ENCODE results near the gene DLGAP1. TPM values are rescaled to one million over a fixed set of nuclear protein-coding genes. Genes with fewer than 3 reads are reported as not detected.
A peak's percentile ranks its signal among the peaks of the same experiment; 100 is the strongest.

The DLGAP1 gene
- total RNA-seq, 1 donor from 2014 or later: 0.05 TPM

DNA sequence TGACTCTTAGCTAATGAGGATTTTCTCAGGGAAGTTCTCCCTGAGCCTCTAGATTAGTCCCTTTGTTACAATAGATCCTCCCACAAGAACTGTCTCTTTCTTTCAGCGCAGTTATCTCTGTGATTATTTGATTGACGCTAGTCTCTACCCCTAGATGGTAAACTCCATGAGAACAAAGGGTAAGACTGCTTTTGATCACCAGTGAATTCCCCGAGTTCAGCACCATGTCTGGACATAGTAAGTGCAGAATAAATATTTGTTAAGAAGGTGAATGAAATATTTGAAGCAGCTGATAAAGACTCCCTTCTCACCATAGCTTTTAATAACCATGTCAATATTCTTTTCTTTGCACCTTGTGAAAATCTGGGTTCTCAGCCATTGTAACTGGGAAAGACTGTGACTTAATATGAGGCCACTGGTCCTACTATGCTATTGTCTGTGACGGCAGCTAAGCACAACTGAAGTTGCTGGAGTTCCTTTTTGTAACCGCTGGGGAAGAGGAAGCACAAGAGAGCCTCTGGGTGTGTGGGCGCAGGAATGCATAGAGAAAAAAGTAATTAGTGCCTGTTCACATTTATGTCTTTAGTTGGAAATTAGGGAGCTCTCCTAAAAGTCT lies 790.4 kb downstream of the DLGAP1 start:
- no peak overlapping the region for H3K4me3 ChIP-seq
- no peak for DNase-seq
- no peak overlapping the region for H3K27ac ChIP-seq (replicated peaks)
- no peaks in the 10 kb centered on the region for H3K9me3 ChIP-seq (replicated peaks)
- no peaks in the 10 kb centered on the region for H3K36me3 ChIP-seq
- peaks cover 7% of the 10 kb centered on the region for H3K4me1 ChIP-seq
- H3K27me3 ChIP-seq (ENCODE audit: low read depth): no peaks in the 10 kb centered on the region
- intact Hi-C loops (cut with micrococcal nuclease): loop anchor here (5.0 to 10.0 kb wide), 2 partner anchors 72 to 220 kb away; no protein-coding TSS in a partner anchor
- TF ChIP-seq, protein P1, sequence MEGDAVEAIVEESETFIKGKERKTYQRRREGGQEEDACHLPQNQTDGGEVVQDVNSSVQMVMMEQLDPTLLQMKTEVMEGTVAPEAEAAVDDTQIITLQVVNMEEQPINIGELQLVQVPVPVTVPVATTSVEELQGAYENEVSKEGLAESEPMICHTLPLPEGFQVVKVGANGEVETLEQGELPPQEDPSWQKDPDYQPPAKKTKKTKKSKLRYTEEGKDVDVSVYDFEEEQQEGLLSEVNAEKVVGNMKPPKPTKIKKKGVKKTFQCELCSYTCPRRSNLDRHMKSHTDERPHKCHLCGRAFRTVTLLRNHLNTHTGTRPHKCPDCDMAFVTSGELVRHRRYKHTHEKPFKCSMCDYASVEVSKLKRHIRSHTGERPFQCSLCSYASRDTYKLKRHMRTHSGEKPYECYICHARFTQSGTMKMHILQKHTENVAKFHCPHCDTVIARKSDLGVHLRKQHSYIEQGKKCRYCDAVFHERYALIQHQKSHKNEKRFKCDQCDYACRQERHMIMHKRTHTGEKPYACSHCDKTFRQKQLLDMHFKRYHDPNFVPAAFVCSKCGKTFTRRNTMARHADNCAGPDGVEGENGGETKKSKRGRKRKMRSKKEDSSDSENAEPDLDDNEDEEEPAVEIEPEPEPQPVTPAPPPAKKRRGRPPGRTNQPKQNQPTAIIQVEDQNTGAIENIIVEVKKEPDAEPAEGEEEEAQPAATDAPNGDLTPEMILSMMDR (IDR thresholded peaks at IDR 0.05; ENCODE audit: borderline replicate concordance): no peak

DNA sequence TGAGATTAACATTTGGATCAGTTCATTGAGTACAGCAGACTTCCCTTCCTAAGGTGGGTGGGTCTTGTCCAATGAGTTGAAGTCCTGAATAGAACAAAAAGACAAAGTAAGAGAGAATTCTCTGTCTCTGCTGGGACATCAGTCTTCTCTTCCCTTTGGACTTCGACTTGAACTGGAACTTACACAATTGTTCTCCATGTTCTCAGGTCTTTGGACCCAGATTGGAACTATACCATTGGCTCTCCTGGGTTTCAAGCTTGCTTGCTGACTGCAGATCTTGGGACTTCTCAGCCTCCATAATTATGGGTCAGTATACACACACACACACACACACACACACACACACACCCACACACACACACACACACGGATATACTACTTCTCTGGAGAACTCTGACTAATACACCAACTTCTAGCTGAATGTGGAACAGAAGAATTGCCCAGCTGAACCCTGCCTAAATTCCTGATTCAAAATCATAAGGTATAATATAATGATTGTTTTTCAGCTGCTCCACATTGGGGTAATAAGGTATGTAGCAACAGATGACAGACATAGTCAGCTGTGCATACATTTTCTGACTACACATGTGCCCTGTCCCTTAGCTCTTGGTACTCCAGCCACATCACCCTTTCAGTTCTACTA lies 791.1 kb downstream of the DLGAP1 start:
- TF ChIP-seq, protein P1 (IDR thresholded peaks at IDR 0.05; ENCODE audit: borderline replicate concordance): no peak
- intact Hi-C loops (cut with micrococcal nuclease): loop anchor here (10.0 kb wide), 1 partner anchor 219 kb away; no protein-coding TSS in a partner anchor
- Histone ChIP-seq H3K4me1 (peaks cover 7% of the 10 kb centered on the region), H3K27me3 (ENCODE audit: low read depth) (no peaks in the 10 kb centered on the region), H3K27ac (replicated peaks) (no peak overlapping the region), H3K4me3 (no peak overlapping the region), H3K36me3 (no peaks in the 10 kb centered on the region), H3K9me3 (replicated peaks) (no peaks in the 10 kb centered on the region)
- DNase-seq: no peak

DNA sequence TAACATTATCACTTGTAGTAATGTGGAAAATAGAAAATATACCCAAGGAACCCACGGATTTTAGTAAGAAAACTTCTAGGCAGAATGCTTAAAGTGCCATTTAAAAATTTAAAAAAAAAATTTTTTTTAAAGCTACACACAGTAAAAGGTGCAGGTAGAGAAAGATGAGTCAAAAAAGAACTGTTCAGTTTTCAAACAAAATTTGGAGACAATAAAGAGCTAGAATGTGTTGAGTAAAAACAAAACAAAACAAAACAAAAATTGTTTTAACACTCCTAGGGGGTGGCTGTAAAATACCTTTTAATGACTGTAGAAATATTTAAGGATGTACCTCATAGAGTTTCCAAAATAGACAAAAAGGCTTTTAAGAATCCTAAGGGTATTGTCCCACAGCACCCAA lies 793.1 kb downstream of the DLGAP1 start:
- intact Hi-C loops (cut with micrococcal nuclease): loop anchor here (10.0 kb wide), 1 partner anchor 217 kb away; no protein-coding TSS in a partner anchor

DNA sequence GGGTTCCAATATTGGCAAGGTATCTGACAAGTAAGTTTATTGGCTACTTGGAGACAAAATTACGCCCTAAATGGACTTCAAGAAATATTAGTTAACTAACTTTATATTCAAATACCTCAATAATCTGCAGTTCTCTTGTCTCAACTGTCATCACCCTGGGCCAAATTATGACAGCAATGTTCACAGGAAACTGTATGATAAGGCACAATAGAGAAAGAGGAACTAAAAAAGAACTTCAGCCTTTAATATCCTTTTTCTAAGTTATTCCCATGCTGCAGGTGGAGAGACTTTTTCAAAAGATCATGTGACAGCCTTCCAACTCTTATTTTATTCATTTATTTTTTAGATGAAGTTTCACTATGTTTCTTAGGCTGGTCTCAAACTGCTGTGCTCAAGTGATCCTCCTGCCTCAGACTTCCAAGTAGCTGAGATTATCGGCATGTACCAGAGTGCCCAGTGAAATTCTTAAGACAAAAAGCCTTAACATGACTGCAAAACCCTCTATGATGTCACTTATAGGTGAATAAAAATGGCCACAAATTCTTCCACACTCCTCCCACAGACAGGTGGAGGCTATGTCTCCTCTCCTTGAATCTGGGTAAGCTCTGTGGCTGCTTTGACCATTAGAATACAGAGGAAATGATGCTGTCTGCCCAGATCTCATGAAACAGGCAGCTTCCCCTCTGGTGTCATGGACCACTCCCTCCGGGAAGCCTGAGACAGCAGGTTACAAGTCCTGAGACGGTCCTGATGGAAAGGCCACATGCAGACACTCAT lies 794.2 kb downstream of the DLGAP1 start:
- TF ChIP-seq, protein P1 (IDR thresholded peaks at IDR 0.05; ENCODE audit: borderline replicate concordance): no peak
- no peaks in the 10 kb centered on the region for H3K27me3 ChIP-seq (ENCODE audit: low read depth)
- no peaks in the 10 kb centered on the region for H3K36me3 ChIP-seq
- peaks cover 4% of the 10 kb centered on the region for H3K4me1 ChIP-seq
- no peak for DNase-seq
- no peak overlapping the region for H3K4me3 ChIP-seq
- H3K27ac ChIP-seq (replicated peaks): peak overlapping the region; percentile 28
- intact Hi-C loops (cut with micrococcal nuclease): loop anchor here (10.0 kb wide), 1 partner anchor 216 kb away; no protein-coding TSS in a partner anchor
- H3K9me3 ChIP-seq (replicated peaks): no peaks in the 10 kb centered on the region

More for the DNA sequence above, 793.1 kb downstream of the DLGAP1 start:
- Histone ChIP-seq H3K4me1 (peaks cover 7% of the 10 kb centered on the region), H3K4me3 (no peak overlapping the region), H3K27ac (replicated peaks) (no peak overlapping the region), H3K9me3 (replicated peaks) (no peaks in the 10 kb centered on the region), H3K36me3 (no peaks in the 10 kb centered on the region), H3K27me3 (ENCODE audit: low read depth) (no peaks in the 10 kb centered on the region)
- DNase-seq: no peak
- TF ChIP-seq, protein P1 (IDR thresholded peaks at IDR 0.05; ENCODE audit: borderline replicate concordance): no peak

DNA sequence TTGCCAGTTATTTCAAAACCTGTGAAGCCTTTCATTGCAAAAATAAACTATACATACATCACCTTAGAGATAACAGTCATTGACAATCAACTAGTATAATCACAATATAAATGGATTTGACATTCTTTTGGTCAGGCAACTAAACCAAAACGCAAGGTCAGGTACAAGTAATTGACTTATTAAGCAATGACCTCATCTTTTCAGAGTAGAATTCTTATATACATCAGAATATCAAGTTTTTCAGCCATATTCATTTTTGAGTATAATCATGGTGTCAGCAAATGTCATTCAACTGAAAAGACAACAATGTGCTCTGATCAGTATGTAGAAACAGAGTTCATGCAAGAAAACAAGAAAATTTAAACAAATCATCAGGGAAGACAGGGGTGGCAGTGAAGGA lies 796.6 kb downstream of the DLGAP1 start:
- intact Hi-C loops (cut with micrococcal nuclease): no loop called here
- no peaks in the 10 kb centered on the region for H3K4me1 ChIP-seq
- no peak overlapping the region for H3K27ac ChIP-seq (replicated peaks)

More for the DNA sequence above, 796.6 kb downstream of the DLGAP1 start:
- no peaks in the 10 kb centered on the region for H3K27me3 ChIP-seq (ENCODE audit: low read depth)
- H3K36me3 ChIP-seq: no peaks in the 10 kb centered on the region
- DNase-seq: no peak
- TF ChIP-seq, protein P1 (IDR thresholded peaks at IDR 0.05; ENCODE audit: borderline replicate concordance): no peak
- no peaks in the 10 kb centered on the region for H3K9me3 ChIP-seq (replicated peaks)
- H3K4me3 ChIP-seq: no peak overlapping the region
